ENCODE results near the gene GAL3ST2.

Gene GAL3ST2

GRCh38 chr2:241849616-241850543 lies 73.3 kb downstream of the GAL3ST2 start:
- DNase-seq: no peak

- DNase-seq: no peak
Measured at GRCh38 chr2:241850544-241851324, 74.1 kb downstream of the GAL3ST2 start.

- no peak for DNase-seq
Measured at GRCh38 chr2:241851325-241852115, 74.9 kb downstream of the GAL3ST2 start.

- no peak for DNase-seq
Measured at GRCh38 chr2:241852116-241852980, 75.7 kb downstream of the GAL3ST2 start.

- no peak for DNase-seq
Measured at GRCh38 chr2:241852981-241853631, 76.5 kb downstream of the GAL3ST2 start.
